SK-N-SH treated with all-trans-retinoic acid at 6 μM for 48 hours (cell line): Measurements from ENCODE around the gene ADARB2.

Experiments used
- ATAC-seq: fragments of 200-7000 bp; cut with Tn5 transposase; 3 replicates; pipeline ENCODE4 v1.9.1; 2020; ENCODE audit warnings: mild to moderate bottlenecking, moderate library complexity
- ARNTL ChIP-seq: fragments of 450-650 bp; formaldehyde crosslinking; IDR thresholded peaks from 2 replicates; pipeline ENCODE4 v1.5.0; 2020; ENCODE audit warnings: low read depth, mild to moderate bottlenecking, moderate library complexity, borderline replicate concordance
- CSDC2 ChIP-seq: fragments of 250-450 bp; sonication (Bioruptor Pico); IDR thresholded peaks from 2 replicates; pipeline ENCODE4 v1.5.0; 2020; ENCODE audit warnings: mild to moderate bottlenecking, moderate library complexity
- CSRNP3 ChIP-seq: fragments of 250-450 bp; sonication (Bioruptor Pico); IDR thresholded peaks from 2 replicates; pipeline ENCODE4 v1.5.1; 2021; ENCODE audit warnings: mild to moderate bottlenecking, moderate library complexity
- ESRRG ChIP-seq: fragments of 250-450 bp; sonication (Bioruptor Pico); IDR thresholded peaks from 2 replicates; pipeline ENCODE4 v1.6.1; 2021; ENCODE audit warnings: mild to moderate bottlenecking
- GLIS3 ChIP-seq: fragments of 250-450 bp; sonication (Bioruptor Pico); IDR thresholded peaks from 2 replicates; pipeline ENCODE4 v1.5.0; 2020; ENCODE audit warnings: mild to moderate bottlenecking, moderate library complexity
- ISL1 ChIP-seq: fragments of 250-450 bp; sonication (Bioruptor Pico); IDR thresholded peaks from 2 replicates; pipeline ENCODE4 v2.1.2; 2022; ENCODE audit warnings: mild to moderate bottlenecking, moderate library complexity
- OSR1 ChIP-seq: fragments of 250-450 bp; sonication (Bioruptor Pico); IDR thresholded peaks from 2 replicates; pipeline ENCODE4 v1.8.0; 2022; ENCODE audit warnings: moderate library complexity, mild to moderate bottlenecking, inconsistent platforms
- PATZ1 ChIP-seq: fragments of 250-450 bp; sonication (Bioruptor Pico); IDR thresholded peaks from 2 replicates; pipeline ENCODE4 v1.8.0; 2020; ENCODE audit warnings: mild to moderate bottlenecking, moderate library complexity, borderline replicate concordance
- POU6F1 ChIP-seq: fragments of 250-450 bp; sonication (Bioruptor Pico); IDR thresholded peaks from 2 replicates; pipeline ENCODE4 v1.8.0; 2021; ENCODE audit warnings: low read depth, mild to moderate bottlenecking, moderate library complexity, borderline replicate concordance
- PPARA ChIP-seq: fragments of 250-450 bp; sonication (Bioruptor Pico); IDR thresholded peaks from 2 replicates; pipeline ENCODE4 v1.5.0; 2020; ENCODE audit warnings: mild to moderate bottlenecking, borderline replicate concordance
- RARB ChIP-seq: fragments of 250-450 bp; sonication (Bioruptor Pico); IDR thresholded peaks from 2 replicates; pipeline ENCODE4 v1.8.0; 2021; ENCODE audit warnings: mild to moderate bottlenecking, moderate library complexity
- SNAI2 ChIP-seq: fragments of 250-450 bp; sonication (Bioruptor Pico); IDR thresholded peaks from 2 replicates; pipeline ENCODE4 v1.5.0; 2020; ENCODE audit warnings: mild to moderate bottlenecking, moderate library complexity
- TCF4 ChIP-seq: fragments of 250-450 bp; sonication (Bioruptor Pico); IDR thresholded peaks from 2 replicates; pipeline ENCODE4 v1.8.0; 2021; ENCODE audit warnings: mild to moderate bottlenecking, moderate library complexity, borderline replicate concordance
- TOX ChIP-seq: fragments of 250-450 bp; sonication (Bioruptor Pico); IDR thresholded peaks from 2 replicates; pipeline ENCODE4 v1.8.0; 2021; ENCODE audit warnings: mild to moderate bottlenecking, moderate library complexity, borderline replicate concordance
- TSHZ2 ChIP-seq: fragments of 250-450 bp; sonication (Bioruptor Pico); IDR thresholded peaks from 2 replicates; pipeline ENCODE4 v1.5.0; 2020; ENCODE audit warnings: mild to moderate bottlenecking, moderate library complexity
- ZC3H10 ChIP-seq: fragments of 250-450 bp; sonication (Bioruptor Pico); IDR thresholded peaks from 2 replicates; pipeline ENCODE4 v1.5.1; 2021; ENCODE audit warnings: mild to moderate bottlenecking, moderate library complexity
- ZFP30 ChIP-seq: fragments of 450-650 bp; formaldehyde crosslinking; IDR thresholded peaks from 2 replicates; pipeline ENCODE4 v1.5.0; 2022; ENCODE audit warnings: mild to moderate bottlenecking, moderate library complexity
- ZNF565 ChIP-seq: fragments of 450-650 bp; formaldehyde crosslinking; conservative IDR thresholded peaks from 2 replicates; pipeline ENCODE4 v1.5.0; 2020; ENCODE audit warnings: low read depth, mild to moderate bottlenecking, moderate library complexity
- ZNF70 ChIP-seq: fragments of 450-650 bp; formaldehyde crosslinking; IDR thresholded peaks from 2 replicates; pipeline ENCODE4 v1.5.0; 2020; ENCODE audit warnings: mild to moderate bottlenecking, moderate library complexity
- ZNF8 ChIP-seq: fragments of 450-650 bp; formaldehyde crosslinking; IDR thresholded peaks from 2 replicates; pipeline ENCODE4 v1.5.0; 2020; ENCODE audit warnings: mild to moderate bottlenecking, moderate library complexity

Gene ADARB2

GRCh38 chr10:1172256-1172984 is 564.9 kb downstream of the ADARB2 start:
- no peak for TF ChIP-seq PATZ1 (CRISPR knock-in tag)
- no peak for TF ChIP-seq ESRRG (CRISPR knock-in tag)
- TF ChIP-seq SNAI2 = no peak
- TF ChIP-seq CSDC2 (CRISPR knock-in tag) = no peak
- TF ChIP-seq ZNF70 (CRISPR knock-in tag) = no peak
- TF ChIP-seq OSR1 (CRISPR knock-in tag) = no peak
- no peak for TF ChIP-seq ZC3H10 (CRISPR knock-in tag)
- TF ChIP-seq CSRNP3 (CRISPR knock-in tag) = no peak
- TF ChIP-seq PPARA (CRISPR knock-in tag) = no peak
- TF ChIP-seq ISL1 (CRISPR knock-in tag) = no peak
- no peak for ATAC-seq

- TF ChIP-seq GLIS3 (CRISPR knock-in tag) (no peak), OSR1 (CRISPR knock-in tag) (no peak), TOX (CRISPR knock-in tag) (no peak), ZC3H10 (CRISPR knock-in tag) (no peak), TCF4 (no peak), ZNF565 (CRISPR knock-in tag) (no peak), ZFP30 (CRISPR knock-in tag) (no peak), CSDC2 (CRISPR knock-in tag) (no peak), ARNTL (CRISPR knock-in tag) (no peak), PPARA (CRISPR knock-in tag) (no peak), CSRNP3 (CRISPR knock-in tag) (no peak)
- no peak for ATAC-seq
Measured at GRCh38 chr10:1171586-1171985, 565.7 kb downstream of the ADARB2 start.

- no peak for ATAC-seq
- TF ChIP-seq SNAI2 (no peak), PATZ1 (CRISPR knock-in tag) (no peak), TSHZ2 (no peak), ZNF8 (no peak), ESRRG (CRISPR knock-in tag) (no peak), POU6F1 (no peak), ISL1 (CRISPR knock-in tag) (no peak), RARB (CRISPR knock-in tag) (no peak), ZNF565 (CRISPR knock-in tag) (no peak), GLIS3 (CRISPR knock-in tag) (no peak)
Measured at GRCh38 chr10:1171182-1171581, 566.1 kb downstream of the ADARB2 start.
